ENCODE measurements around the gene ATG10.
"Not testable (repeated sequence)": the region's sequence is repeated elsewhere in the genome, so short reads cannot be mapped to it uniquely, and the experiment has no call there.

Gene ATG10

DNA sequence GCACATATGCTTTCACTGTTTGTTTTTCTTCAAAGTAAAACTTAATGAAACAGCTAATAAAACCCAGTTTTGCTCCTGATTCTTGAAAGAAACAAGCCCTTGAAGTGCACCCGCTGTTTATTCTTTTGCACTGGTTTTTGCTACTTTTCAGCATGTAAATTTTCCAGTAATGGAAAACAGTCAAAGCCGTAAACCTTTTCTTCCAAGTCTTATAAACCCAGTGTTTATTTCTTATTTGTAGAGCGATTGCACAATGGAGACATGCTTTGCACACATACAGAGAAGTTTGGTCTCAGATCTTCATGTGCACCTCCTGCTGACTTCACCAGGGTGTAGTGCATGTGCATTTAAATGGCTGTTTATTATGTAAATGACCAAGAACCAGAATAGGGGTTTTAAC is 51.8 kb downstream of the ATG10 start:
- Histone ChIP-seq H3K9me3 (ENCODE audit: severe bottlenecking) (no peaks in the 10 kb centered on the region), H3K27me3 (ENCODE audit: insufficient read depth, poor library complexity, severe bottlenecking) (no peaks in the 10 kb centered on the region), H3K36me3 (ENCODE audit: low read depth) (no peaks in the 10 kb centered on the region), H3K4me1 (ENCODE audit: insufficient read depth, poor library complexity, severe bottlenecking) (no peaks in the 10 kb centered on the region), H3K27ac (ENCODE audit: poor library complexity, severe bottlenecking) (no peak overlapping the region), H3K4me3 (ENCODE audit: severe bottlenecking) (no peak overlapping the region)
- TF ChIP-seq, protein P1, sequence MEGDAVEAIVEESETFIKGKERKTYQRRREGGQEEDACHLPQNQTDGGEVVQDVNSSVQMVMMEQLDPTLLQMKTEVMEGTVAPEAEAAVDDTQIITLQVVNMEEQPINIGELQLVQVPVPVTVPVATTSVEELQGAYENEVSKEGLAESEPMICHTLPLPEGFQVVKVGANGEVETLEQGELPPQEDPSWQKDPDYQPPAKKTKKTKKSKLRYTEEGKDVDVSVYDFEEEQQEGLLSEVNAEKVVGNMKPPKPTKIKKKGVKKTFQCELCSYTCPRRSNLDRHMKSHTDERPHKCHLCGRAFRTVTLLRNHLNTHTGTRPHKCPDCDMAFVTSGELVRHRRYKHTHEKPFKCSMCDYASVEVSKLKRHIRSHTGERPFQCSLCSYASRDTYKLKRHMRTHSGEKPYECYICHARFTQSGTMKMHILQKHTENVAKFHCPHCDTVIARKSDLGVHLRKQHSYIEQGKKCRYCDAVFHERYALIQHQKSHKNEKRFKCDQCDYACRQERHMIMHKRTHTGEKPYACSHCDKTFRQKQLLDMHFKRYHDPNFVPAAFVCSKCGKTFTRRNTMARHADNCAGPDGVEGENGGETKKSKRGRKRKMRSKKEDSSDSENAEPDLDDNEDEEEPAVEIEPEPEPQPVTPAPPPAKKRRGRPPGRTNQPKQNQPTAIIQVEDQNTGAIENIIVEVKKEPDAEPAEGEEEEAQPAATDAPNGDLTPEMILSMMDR (IDR thresholded peaks at IDR 0.05; ENCODE audit: poor library complexity, severe bottlenecking) = no peak
- ATAC-seq (ENCODE audit: low read depth) (no peak), DNase-seq (ENCODE audit: low spot score) (no peak)

DNA sequence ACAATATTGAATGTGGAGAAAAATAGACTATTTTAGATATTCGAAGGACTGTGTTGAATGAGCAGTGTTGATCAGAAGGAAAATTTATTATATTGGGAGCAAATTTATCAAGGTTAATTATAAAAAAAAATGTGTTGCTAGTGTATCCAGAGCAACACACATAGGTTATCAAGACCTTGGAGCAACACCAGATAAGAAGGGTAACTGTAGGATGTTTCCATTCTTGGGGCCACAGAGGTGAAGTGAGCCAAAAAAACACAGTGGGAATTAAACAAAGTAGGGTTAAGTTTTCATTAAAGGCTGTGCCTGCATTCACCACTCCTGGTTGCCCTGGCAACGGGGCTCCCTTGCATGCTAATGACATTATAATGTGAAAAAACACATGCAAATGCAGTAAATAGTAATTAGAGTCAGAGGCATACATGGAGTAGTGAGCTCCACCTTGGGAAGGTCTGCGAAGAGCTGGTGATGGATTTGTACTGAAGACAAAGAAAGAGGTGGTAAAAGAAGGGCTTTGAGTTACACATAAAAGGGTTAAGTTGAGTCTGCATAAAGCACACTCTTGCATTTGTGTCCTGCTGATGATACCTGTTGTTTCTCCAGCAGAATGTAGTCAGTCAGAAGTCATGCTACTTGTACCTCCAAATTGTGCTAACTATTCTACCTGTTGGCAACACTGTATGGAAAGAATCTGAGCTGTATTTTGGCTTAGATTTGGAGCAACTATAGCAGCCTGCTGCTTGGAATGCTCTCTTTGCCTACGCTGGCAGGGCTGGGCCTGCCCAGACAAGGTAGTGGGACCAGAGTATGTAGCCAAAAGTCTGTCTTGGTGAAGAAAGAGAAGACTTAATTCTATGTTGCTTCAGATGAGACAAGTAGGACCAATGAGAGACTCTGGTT is 59.6 kb downstream of the ATG10 start:
- peak; percentile 82 for ATAC-seq (ENCODE audit: low read depth)
- TF ChIP-seq, protein P1 (IDR thresholded peaks at IDR 0.05; ENCODE audit: poor library complexity, severe bottlenecking) = no peak

DNA sequence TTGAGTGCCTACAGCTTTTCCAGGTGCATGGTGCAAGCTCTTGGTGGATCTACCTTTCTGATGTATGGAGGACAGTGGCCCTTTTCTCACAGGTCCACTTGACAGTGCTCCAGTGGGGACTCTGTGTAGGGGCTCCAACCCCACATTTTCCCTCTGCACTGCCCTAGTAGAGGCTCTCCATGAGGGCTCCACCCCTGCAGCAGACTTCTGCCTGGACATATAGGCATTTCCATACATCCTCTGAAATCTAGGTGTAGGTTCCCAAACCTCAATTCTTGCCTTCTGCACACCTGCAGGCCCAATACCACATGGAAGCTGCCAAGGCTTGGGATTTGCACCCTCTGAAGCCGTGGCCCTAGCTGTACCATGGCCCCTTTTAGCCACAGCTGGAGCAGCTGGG is 71.1 kb downstream of the ATG10 start:
- DNase-seq (ENCODE audit: low spot score); H3K4me1 ChIP-seq (ENCODE audit: insufficient read depth, poor library complexity, severe bottlenecking); H3K36me3 ChIP-seq (ENCODE audit: low read depth); H3K9me3 ChIP-seq (ENCODE audit: severe bottlenecking); H3K27ac ChIP-seq (ENCODE audit: poor library complexity, severe bottlenecking); ATAC-seq (ENCODE audit: low read depth); H3K4me3 ChIP-seq (ENCODE audit: severe bottlenecking); H3K27me3 ChIP-seq (ENCODE audit: insufficient read depth, poor library complexity, severe bottlenecking): not testable (repeated sequence)

More for the DNA sequence above, 59.6 kb downstream of the ATG10 start:
- H3K9me3 ChIP-seq (ENCODE audit: severe bottlenecking) = no peaks in the 10 kb centered on the region
- peaks cover 7% of the 10 kb centered on the region for H3K4me1 ChIP-seq (ENCODE audit: insufficient read depth, poor library complexity, severe bottlenecking)
- DNase-seq (ENCODE audit: low spot score) = no peak
- H3K27ac ChIP-seq (ENCODE audit: poor library complexity, severe bottlenecking) = no peak overlapping the region
- H3K4me3 ChIP-seq (ENCODE audit: severe bottlenecking) = no peak overlapping the region
- H3K27me3 ChIP-seq (ENCODE audit: insufficient read depth, poor library complexity, severe bottlenecking) = no peaks in the 10 kb centered on the region
- no peaks in the 10 kb centered on the region for H3K36me3 ChIP-seq (ENCODE audit: low read depth)

DNA sequence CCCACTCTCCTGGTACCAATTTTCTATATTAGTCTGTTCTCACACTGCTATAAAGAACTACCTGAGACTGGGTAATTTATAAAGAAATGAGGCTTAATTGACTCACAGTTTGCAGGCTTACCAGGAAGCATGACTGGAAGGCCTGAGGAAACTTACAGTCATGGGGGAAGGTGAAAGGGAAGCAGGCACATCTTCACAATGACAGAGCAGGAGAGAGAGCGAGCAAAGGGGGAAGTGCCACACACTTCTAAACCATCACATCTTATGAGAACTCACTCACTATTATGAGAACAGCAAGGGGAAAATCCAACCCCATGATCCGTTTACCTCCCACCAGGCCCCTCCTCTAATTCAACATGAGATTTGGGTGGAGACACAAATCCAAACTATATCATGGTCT is 72.2 kb downstream of the ATG10 start:
- no peaks in the 10 kb centered on the region for H3K36me3 ChIP-seq (ENCODE audit: low read depth)
- H3K4me1 ChIP-seq (ENCODE audit: insufficient read depth, poor library complexity, severe bottlenecking) = no peaks in the 10 kb centered on the region
- no peak overlapping the region for H3K4me3 ChIP-seq (ENCODE audit: severe bottlenecking)
- H3K27me3 ChIP-seq (ENCODE audit: insufficient read depth, poor library complexity, severe bottlenecking) = no peaks in the 10 kb centered on the region
- no peak for DNase-seq (ENCODE audit: low spot score)
- TF ChIP-seq, protein P1 (IDR thresholded peaks at IDR 0.05; ENCODE audit: poor library complexity, severe bottlenecking) = no peak
- no peaks in the 10 kb centered on the region for H3K9me3 ChIP-seq (ENCODE audit: severe bottlenecking)
- no peak overlapping the region for H3K27ac ChIP-seq (ENCODE audit: poor library complexity, severe bottlenecking)
- no peak for ATAC-seq (ENCODE audit: low read depth)

DNA sequence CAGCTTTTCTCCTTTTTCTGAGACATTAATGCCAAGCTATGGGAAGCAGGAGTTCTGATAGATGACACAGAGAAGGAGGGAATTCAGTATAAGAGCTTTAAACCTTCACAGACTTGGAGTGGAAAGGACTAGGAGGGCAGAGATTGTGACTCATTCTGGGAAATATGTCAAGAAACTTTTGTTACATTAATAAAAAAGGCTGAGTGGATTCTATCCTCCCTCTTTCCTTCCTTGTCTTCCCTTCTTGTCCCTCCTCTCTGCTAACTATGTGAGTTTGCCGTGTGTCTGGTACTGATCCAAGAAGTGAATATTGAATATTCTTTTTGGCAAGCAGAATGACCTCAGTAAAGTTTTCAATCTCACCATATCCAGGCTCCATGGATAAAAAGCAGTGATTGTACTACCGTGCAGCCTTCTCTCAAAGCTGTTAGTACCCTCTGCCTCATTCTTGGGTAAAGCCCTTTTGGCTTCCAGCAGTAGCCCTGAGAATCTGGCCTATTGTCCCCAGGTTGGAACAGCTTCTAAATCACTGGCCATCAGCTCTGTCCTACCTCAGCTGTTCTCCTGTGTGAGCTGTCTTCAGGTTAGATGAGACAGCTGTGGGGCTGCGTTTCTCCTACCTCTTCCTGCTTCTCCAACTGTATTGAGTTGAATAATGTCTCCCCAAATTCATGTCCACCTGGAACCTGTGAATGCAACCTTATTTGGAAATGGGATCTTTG is 73.9 kb downstream of the ATG10 start:
- Histone ChIP-seq H3K4me1 (ENCODE audit: insufficient read depth, poor library complexity, severe bottlenecking) (no peaks in the 10 kb centered on the region), H3K27me3 (ENCODE audit: insufficient read depth, poor library complexity, severe bottlenecking) (no peaks in the 10 kb centered on the region), H3K36me3 (ENCODE audit: low read depth) (no peaks in the 10 kb centered on the region), H3K4me3 (ENCODE audit: severe bottlenecking) (no peak overlapping the region), H3K27ac (ENCODE audit: poor library complexity, severe bottlenecking) (no peak overlapping the region), H3K9me3 (ENCODE audit: severe bottlenecking) (no peaks in the 10 kb centered on the region)
- ATAC-seq (ENCODE audit: low read depth) (peak; percentile 36; the same call in 2 of the 3 replicates), DNase-seq (ENCODE audit: low spot score) (no peak)
- TF ChIP-seq, protein P1 (IDR thresholded peaks at IDR 0.05; ENCODE audit: poor library complexity, severe bottlenecking) = no peak

Data from RWPE2 (cell line).